Activated CD8-positive, alpha-beta memory T cell treated with anti-CD3 and anti-CD28 coated beads, Interleukin-2, amount 50 U/mL, for 4 hours (primary cell): Measurements from ENCODE around the gene COQ9.

Experiments used
- DNase-seq: peaks from one replicate; pipeline ENCODE4 v3.0.0-alpha.2; 2020

Gene COQ9

DNA sequence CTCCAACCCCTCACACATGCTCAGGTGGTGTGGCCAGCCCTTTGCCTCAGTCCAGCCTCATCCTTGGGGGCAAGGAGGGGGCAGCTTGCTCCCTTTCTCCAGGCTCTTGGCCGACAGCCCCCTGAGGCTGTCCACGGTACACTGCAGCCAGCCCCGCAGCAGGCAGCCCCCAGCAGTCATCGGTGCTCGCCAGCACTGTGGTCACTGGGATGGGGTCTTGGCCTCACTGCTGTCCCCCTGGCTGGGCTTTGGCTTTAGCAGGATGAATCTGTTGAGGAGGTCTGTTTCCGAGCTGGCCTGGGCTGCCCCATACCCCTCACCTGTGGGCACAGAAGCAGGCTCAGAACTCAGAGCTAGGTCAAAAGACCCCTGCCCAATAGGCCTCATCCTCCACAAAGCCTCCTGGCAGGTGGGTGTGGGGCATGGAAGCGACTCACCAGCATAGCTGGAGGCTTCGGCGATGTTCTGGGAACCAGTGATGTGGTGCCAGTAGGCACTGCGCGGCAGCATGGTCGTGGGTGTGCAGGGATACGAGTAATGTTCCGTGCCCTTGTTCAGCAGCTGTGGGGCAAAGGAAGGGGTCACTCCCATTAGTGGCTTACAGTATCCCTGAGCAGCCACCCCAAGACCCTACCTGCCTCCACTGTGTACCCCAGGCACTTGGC, 26.0 kb downstream of the COQ9 start:
- DNase-seq: no peak

- no peak for DNase-seq
These were observed 26.6 kb downstream of the COQ9 start for GRCh38 chr16:57473906-57474305.

GRCh38 chr16:57474671-57475661, 27.7 kb downstream of the COQ9 start:
- no peak for DNase-seq

- peak; percentile 72 for DNase-seq
These were observed 28.5 kb downstream of the COQ9 start for GRCh38 chr16:57475711-57476339.

DNA sequence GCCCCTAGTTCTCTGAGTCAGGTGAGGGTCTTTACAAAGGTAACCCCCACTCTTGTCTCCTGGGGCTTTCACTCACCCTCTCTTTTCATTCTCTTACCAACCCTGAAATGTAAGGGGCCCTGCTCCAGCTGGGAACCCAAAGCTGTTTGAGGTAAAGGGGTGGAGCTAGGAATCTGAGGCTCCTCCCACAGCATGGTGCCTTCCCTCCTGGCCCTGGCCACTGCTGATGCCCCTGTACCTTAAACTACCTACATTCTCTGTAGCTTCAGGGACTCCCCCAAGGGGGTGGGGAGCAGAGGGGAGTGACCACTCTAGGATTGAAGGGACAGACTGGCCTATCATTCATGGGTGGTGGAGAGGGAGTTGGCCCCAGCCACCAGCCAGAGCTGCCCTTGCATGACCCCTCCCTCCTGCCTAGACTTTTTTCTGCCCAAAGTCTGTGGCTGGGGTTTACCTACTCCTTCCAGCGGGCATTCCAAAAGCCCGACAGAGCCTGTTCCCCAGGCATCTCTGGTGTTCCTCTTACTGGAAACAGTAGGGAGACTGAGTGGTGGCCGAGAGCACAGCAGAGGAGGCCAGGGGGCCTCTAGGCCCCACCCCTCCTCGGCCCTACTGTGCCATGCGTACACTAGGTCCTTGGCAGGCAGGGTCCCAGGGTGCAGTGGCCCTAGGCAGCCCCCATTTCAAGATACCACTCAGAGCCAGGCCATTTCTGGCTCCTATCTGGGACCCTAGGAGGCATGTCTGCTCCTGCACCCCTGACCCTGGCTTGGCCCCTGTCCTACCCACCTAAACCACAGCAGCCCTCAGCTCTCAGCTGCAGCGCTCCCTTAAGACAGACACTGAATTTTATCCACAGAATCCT, 29.5 kb downstream of the COQ9 start:
- no peak for DNase-seq

- no peak for DNase-seq
These were observed 30.4 kb downstream of the COQ9 start for GRCh38 chr16:57477531-57478202.

DNA sequence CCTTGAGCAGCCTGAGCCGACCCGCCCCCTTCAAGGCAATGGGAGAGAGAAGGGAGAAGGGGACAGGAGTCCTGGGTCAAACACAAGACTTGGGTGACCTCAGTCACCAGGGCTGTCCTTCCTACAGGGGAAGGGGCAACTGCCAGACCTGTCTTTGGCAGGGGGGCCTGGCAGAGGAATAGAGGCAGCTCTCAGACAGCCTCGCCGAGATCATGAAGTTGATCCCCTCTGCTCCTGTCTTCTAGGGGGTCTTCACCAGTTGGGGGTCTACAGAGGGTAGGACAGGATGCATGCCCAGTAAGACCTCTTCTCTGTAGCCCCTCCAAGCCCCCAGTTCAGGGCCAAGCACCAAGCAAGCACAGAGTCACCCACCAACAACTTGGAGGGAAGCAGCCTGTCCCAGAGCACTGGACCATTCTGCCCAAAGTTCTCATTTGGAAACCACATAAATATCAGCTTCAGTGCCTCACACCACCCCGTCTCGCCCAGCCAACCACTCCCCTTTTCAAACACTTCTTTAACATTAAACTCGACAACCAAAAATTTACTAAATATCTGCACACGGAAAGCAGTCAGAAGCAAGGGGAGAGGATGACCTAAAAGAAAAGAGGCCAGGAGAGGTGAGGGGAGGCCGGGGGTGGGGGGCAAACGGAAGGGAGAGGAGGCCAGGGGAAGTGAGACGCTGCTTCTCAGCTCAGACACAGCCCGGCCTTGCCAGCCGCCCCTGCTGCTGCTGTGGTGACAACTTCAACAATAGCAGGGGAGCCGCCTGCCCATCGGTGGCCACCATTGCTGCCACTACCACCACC, 31.3 kb downstream of the COQ9 start:
- DNase-seq: no peak

- DNase-seq: no peak
These were observed 32.1 kb downstream of the COQ9 start for GRCh38 chr16:57479205-57479975.

DNA sequence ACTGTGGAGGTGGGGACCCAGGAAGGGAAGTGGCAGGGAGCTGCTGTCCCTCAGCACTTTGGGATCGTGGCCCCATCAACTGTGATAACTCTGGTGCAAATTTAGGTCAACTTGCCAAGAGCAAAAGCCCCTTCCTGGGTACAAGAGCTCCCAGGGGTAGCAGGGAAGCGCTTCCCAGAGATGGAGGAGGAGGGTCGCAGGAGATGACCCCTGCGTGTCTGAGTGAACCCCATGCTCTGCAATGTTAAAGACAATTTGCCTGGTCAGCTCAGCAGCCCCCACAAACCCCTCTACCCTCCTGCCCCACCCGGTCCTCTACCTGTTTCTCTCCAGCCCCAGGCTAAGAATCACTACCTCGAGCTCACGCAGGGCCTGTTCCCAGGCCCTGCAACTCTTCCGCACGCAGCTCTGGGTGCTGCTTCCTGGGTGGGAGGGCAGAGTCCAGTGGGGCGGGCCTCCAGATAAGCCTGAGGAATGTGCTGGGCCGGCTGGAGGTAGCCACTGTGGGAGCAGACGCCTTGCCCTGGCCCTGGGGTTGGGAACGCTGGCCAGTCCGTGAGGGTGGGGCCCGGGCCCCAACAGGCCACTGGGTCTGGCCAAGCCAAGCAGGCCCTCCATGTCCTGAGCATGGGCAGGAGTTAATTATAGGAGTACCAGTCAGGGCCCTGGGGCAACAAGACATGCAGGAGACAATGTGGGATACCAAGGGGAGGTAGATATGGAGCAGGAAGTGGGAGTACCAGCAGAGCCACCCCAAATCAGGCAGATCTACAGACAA, 32.9 kb downstream of the COQ9 start:
- no peak for DNase-seq

GRCh38 chr16:57480754-57481230, 33.5 kb downstream of the COQ9 start:
- DNase-seq: no peak

- no peak for DNase-seq
These were observed 34.1 kb downstream of the COQ9 start for GRCh38 chr16:57481421-57481820.

DNA sequence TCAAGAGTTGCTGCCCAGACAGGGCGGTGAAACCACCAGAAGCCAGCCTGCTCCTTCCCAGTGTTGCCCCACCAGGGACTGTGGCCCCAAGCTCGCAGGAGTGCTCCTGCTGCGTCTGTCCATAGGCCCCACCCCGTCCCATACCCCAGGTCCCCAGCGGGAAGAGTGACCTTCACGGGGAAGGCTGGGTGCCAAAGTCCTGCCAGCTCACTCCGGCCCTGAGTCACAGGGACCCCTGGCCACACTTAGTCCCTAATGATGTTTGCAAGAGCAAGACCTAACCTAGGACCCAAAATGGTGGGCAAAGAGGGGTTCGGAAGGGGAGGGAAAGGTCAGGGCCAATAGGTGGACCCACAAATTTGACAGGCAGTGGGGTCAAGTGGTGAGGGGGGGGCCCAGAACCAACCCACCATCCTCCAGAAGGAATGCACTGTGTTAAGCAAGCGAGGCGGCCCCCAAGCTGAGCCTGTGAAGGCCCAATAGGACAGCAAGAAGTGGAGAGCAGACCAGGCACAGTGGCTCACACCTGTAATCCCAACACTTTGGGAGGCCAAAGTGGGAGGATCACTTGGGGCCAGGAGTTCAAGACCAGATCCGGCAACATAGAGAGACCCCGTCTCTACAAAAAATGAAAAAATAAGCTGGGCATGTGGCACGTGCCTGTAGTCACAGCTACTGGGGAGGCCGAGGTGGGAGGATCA, 35.7 kb downstream of the COQ9 start:
- no peak for DNase-seq

GRCh38 chr16:57483725-57484514, 36.6 kb downstream of the COQ9 start:
- DNase-seq: no peak

GRCh38 chr16:57484515-57485005, 37.3 kb downstream of the COQ9 start:
- DNase-seq: no peak

- DNase-seq: no peak
These were observed 38.0 kb downstream of the COQ9 start for GRCh38 chr16:57485091-57485915.
